ENCODE results near the gene SLC25A13.

The SLC25A13 gene

DNA sequence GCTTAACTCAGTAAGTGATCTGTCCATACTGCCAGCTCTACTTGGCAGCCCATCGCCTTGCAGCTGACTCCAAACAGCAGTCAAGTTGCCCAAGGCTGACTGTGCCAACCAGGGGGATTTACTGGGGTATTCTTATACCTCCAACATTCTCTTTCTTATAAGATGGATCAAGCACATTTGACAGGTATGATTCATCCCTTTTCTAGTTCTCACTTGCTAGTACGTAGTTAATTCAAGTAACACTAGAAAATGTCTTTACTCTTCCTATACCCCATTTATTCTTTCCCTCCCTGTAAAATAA, 77.0 kb downstream of the SLC25A13 start:
- Histone ChIP-seq H3K4me1 (ENCODE audit: control insufficient read depth, insufficient read depth, low read length) (no peaks in the 10 kb centered on the region), H3K9me3 (ENCODE audit: control insufficient read depth, insufficient read depth, low read length) (no peaks in the 10 kb centered on the region), H3K4me3 (ENCODE audit: low read length) (no peak overlapping the region), H3K27ac (ENCODE audit: low read length) (no peak overlapping the region), H3K27me3 (ENCODE audit: control insufficient read depth, insufficient read depth, low read length) (no peaks in the 10 kb centered on the region), H3K36me3 (ENCODE audit: control insufficient read depth, insufficient read depth, low read length) (no peaks in the 10 kb centered on the region)
- no CpG with 5 or more reads among the region's 2 CpGs for WGBS (ENCODE audit: insufficient coverage, insufficient read length)
- no peak for DNase-seq (ENCODE audit: low read depth, low spot score)

DNA sequence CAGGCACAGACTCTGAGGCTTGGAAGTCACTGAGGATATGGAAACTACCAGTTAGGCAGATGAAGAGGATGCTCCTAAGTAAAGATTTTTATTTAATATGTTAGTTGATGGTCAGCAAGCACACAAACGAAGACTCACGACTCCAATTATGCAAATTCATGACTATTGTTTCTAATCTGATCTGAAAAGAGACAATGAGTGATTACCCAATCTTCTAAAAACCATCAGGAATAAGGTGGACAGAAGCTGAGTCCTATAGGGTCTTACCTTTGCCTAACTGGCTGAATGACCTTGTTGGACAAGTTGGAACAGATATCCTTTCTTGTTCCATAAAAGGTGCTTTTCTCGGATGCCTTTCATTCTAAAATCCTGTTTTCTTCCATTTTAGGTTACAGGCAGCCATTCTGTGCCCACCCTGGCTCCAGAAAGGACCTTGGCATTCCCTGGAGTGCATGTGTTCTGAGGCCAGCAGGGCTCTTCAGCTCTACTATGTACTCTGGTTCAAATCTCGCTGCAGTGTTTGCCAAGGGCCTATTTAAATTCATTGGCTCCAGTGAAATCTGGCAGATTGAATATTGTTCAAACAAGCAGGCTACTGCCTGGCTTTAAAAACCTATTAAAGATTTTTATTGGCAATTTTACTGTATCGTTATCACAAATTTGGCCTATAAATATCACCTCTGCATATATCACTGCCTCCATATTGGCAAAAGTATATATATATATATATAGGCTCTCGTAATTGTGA, 77.5 kb downstream of the SLC25A13 start:
- Histone ChIP-seq H3K27me3 (ENCODE audit: control insufficient read depth, insufficient read depth, low read length) (no peaks in the 10 kb centered on the region), H3K4me3 (ENCODE audit: low read length) (no peak overlapping the region), H3K4me1 (ENCODE audit: control insufficient read depth, insufficient read depth, low read length) (no peaks in the 10 kb centered on the region), H3K36me3 (ENCODE audit: control insufficient read depth, insufficient read depth, low read length) (no peaks in the 10 kb centered on the region), H3K9me3 (ENCODE audit: control insufficient read depth, insufficient read depth, low read length) (no peaks in the 10 kb centered on the region), H3K27ac (ENCODE audit: low read length) (no peak overlapping the region)
- no CpG with 5 or more reads among the region's 6 CpGs for WGBS (ENCODE audit: insufficient coverage, insufficient read length)
- DNase-seq (ENCODE audit: low read depth, low spot score) = no peak

DNA sequence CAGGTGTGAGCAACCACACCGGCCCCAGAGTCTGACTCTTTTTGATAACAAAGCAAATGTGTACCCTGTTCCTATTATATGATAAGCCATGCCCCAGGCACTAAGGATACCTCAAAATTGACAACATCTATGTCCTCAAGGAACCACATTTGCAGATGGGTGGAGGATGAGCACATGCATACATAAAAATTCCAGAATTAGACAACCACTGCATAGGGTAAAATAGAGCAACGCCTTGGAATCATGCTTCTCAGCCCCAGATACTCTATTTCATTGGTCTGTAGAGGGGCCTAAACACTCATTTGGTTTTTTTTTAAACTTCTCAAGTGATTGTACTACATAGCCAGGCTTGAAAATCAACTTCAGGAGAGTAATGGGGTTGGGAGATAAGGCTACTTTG, 78.7 kb downstream of the SLC25A13 start:
- no peaks in the 10 kb centered on the region for H3K9me3 ChIP-seq (ENCODE audit: control insufficient read depth, insufficient read depth, low read length)
- no peaks in the 10 kb centered on the region for H3K4me1 ChIP-seq (ENCODE audit: control insufficient read depth, insufficient read depth, low read length)
- WGBS (ENCODE audit: insufficient coverage, insufficient read length) = no CpG with 5 or more reads among the region's 2 CpGs

DNA sequence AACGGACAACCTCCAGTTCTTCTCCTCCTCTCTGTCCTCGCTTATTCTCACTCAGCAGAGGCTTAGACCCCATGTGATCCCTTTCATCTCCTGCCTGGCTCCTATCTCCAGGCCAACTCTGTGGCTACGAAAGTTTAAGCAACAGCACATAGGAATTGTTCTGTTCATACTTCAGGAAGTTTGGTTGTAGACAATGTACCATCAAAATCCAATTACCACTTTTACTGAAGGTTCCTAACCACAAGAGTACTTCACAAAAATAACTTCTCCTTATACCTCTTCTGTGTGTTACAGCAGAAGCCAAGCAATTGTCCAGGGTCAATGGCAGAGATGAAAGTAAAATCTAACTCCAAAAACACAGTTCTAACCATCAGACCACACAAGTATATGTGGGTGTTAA, 80.0 kb downstream of the SLC25A13 start:
- H3K4me1 ChIP-seq (ENCODE audit: control insufficient read depth, insufficient read depth, low read length) = no peaks in the 10 kb centered on the region
- no CpG with 5 or more reads among the region's 3 CpGs for WGBS (ENCODE audit: insufficient coverage, insufficient read length)
- no peak for DNase-seq (ENCODE audit: low read depth, low spot score)
- no peak overlapping the region for H3K4me3 ChIP-seq (ENCODE audit: low read length)
- H3K36me3 ChIP-seq (ENCODE audit: control insufficient read depth, insufficient read depth, low read length) = no peaks in the 10 kb centered on the region
- no peak overlapping the region for H3K27ac ChIP-seq (ENCODE audit: low read length)
- H3K9me3 ChIP-seq (ENCODE audit: control insufficient read depth, insufficient read depth, low read length) = no peaks in the 10 kb centered on the region
- H3K27me3 ChIP-seq (ENCODE audit: control insufficient read depth, insufficient read depth, low read length) = no peaks in the 10 kb centered on the region

More for the DNA sequence above, 78.7 kb downstream of the SLC25A13 start:
- no peak overlapping the region for H3K4me3 ChIP-seq (ENCODE audit: low read length)
- H3K27ac ChIP-seq (ENCODE audit: low read length) = no peak overlapping the region
- H3K36me3 ChIP-seq (ENCODE audit: control insufficient read depth, insufficient read depth, low read length) = no peaks in the 10 kb centered on the region
- no peak for DNase-seq (ENCODE audit: low read depth, low spot score)
- H3K27me3 ChIP-seq (ENCODE audit: control insufficient read depth, insufficient read depth, low read length) = no peaks in the 10 kb centered on the region

DNA sequence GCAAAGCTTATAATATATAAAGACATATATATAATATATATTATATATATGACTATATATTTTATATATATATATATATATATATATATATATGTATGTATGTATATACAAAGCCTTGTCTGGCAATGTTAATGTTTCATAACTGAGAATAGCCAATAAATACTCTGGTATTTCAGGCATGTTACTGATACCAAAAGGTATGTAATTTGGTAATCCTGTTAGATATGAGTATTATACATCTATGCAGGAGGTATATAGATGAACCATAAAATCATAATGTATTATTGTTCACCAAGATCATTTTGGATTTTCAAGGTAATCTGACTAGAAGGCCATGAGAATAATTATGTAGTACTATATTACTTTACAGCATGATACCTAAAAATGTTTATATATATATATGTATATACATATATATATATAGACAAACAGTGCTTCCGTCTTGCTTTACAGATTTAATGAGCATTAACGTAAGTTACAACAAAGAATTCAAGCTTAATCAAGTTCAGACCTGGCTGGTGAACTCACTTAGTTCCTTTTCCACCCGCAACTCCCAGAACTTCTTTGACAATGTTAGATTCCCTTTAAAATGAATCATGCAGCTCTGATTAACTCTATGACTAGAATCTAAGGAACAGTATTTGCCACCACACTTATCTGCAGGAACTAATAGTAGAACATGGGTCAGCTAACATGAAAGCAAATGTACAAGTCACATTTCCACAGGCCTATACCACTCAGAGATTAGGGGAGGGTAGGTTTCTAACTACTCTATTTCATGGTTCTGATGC, 82.7 kb downstream of the SLC25A13 start:
- no peak overlapping the region for H3K4me3 ChIP-seq (ENCODE audit: low read length)
- no peaks in the 10 kb centered on the region; the same call in 1 of the 2 replicates for H3K36me3 ChIP-seq (ENCODE audit: control insufficient read depth, insufficient read depth, low read length)
- no peak for DNase-seq (ENCODE audit: low read depth, low spot score)
- H3K9me3 ChIP-seq (ENCODE audit: control insufficient read depth, insufficient read depth, low read length) = no peaks in the 10 kb centered on the region
- no CpG with 5 or more reads among the region's 3 CpGs for WGBS (ENCODE audit: insufficient coverage, insufficient read length)
- H3K27ac ChIP-seq (ENCODE audit: low read length) = no peak overlapping the region
- H3K4me1 ChIP-seq (ENCODE audit: control insufficient read depth, insufficient read depth, low read length) = no peaks in the 10 kb centered on the region
- H3K27me3 ChIP-seq (ENCODE audit: control insufficient read depth, insufficient read depth, low read length) = no peaks in the 10 kb centered on the region

DNA sequence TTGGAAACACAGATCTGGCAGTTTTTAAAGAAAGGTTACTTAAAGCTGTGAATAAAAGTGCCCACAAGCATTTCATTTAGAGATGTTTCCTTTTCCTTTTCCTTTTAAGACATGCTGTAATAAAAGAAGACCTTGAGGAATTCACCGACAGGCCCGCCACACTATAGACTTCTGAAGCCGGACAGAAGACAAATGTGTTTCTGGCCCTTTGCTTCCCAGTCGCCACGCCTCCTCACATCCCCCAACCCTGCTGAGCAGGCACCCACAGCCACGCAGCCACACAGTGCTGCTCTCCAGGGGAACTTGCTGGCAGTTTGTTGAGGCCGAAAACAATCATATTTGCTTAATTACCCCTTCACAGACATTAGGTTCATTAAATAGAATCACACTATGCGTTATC, 83.4 kb downstream of the SLC25A13 start:
- no peak overlapping the region for H3K27ac ChIP-seq (ENCODE audit: low read length)
- no peak for DNase-seq (ENCODE audit: low read depth, low spot score)

DNA sequence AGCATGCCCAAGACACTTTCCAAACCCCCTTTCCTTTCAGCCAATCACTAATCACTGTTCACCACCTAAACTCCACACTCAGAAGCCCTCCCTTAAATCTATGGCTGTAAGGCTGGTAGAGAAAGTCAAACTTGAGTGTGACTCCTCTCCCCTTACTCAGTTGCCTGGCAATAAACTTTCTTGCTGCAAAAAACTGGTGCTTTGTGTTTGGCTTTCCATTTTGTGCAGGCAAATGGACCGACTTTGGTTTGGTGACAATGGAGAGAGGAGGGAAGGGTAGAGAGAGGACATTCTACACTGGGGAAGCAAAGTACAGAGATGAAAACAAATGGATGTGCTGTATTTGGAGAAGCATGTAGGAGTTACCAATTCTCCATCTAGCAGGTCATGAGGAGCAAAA, 84.9 kb downstream of the SLC25A13 start:
- Histone ChIP-seq H3K36me3 (ENCODE audit: control insufficient read depth, insufficient read depth, low read length) (no peaks in the 10 kb centered on the region; the same call in 1 of the 2 replicates), H3K27me3 (ENCODE audit: control insufficient read depth, insufficient read depth, low read length) (no peaks in the 10 kb centered on the region), H3K9me3 (ENCODE audit: control insufficient read depth, insufficient read depth, low read length) (no peaks in the 10 kb centered on the region), H3K4me3 (ENCODE audit: low read length) (no peak overlapping the region), H3K27ac (ENCODE audit: low read length) (no peak overlapping the region), H3K4me1 (ENCODE audit: control insufficient read depth, insufficient read depth, low read length) (no peaks in the 10 kb centered on the region)
- DNase-seq (ENCODE audit: low read depth, low spot score) = no peak
- WGBS (ENCODE audit: insufficient coverage, insufficient read length) = no CpG with 5 or more reads among the region's 1 CpG

More for the DNA sequence above, 83.4 kb downstream of the SLC25A13 start:
- H3K36me3 ChIP-seq (ENCODE audit: control insufficient read depth, insufficient read depth, low read length) = no peaks in the 10 kb centered on the region; the same call in 1 of the 2 replicates
- H3K4me3 ChIP-seq (ENCODE audit: low read length) = no peak overlapping the region
- no peaks in the 10 kb centered on the region for H3K9me3 ChIP-seq (ENCODE audit: control insufficient read depth, insufficient read depth, low read length)
- no peaks in the 10 kb centered on the region for H3K4me1 ChIP-seq (ENCODE audit: control insufficient read depth, insufficient read depth, low read length)
- no peaks in the 10 kb centered on the region for H3K27me3 ChIP-seq (ENCODE audit: control insufficient read depth, insufficient read depth, low read length)
- WGBS (ENCODE audit: insufficient coverage, insufficient read length) = no CpG with 5 or more reads among the region's 8 CpGs

DNA sequence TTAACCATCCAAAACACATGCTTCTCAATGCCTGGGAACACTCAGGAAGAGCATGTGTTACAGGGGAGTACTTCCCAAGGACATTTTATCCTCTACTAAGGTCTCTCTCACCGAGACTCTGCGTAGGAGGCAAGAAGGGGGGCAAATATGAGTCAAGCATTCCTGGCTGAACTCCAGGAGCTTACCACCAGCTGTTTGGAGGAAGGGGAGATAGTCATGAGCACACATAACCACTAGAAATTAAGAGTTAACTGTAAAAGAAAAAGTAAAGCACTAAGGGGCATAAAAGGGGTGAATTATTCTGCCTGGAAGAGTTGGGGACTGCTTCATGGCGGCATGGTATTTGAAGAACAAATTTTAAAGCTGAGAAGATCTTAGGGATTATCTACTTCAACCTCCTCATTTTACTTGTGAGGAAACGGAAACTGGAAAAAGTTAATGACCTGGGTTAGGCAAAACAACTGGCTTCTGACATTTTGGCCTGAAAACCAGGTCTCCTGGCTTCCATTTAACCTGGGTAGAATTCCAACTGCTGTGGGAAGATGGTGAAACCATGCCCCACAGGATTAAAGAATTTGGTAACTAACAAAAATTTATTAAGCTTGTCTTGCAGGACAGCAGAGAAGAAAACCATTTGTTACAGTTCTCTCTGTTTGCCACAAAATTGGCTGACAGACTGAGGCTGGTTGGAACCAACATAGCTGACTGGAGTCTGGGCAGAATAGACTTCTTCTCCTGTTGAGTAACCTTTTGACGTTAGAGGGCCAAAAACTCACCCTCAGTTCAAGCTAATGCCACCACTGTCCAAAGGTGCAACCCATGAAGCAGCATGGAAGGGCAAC, 85.5 kb downstream of the SLC25A13 start:
- H3K27me3 ChIP-seq (ENCODE audit: control insufficient read depth, insufficient read depth, low read length) = no peaks in the 10 kb centered on the region
- H3K36me3 ChIP-seq (ENCODE audit: control insufficient read depth, insufficient read depth, low read length) = no peaks in the 10 kb centered on the region; the same call in 1 of the 2 replicates
- H3K4me1 ChIP-seq (ENCODE audit: control insufficient read depth, insufficient read depth, low read length) = no peaks in the 10 kb centered on the region
- WGBS (ENCODE audit: insufficient coverage, insufficient read length) = no CpG with 5 or more reads among the region's 5 CpGs
- no peak for DNase-seq (ENCODE audit: low read depth, low spot score)
- no peak overlapping the region for H3K4me3 ChIP-seq (ENCODE audit: low read length)
- H3K27ac ChIP-seq (ENCODE audit: low read length) = no peak overlapping the region
- H3K9me3 ChIP-seq (ENCODE audit: control insufficient read depth, insufficient read depth, low read length) = no peaks in the 10 kb centered on the region

DNA sequence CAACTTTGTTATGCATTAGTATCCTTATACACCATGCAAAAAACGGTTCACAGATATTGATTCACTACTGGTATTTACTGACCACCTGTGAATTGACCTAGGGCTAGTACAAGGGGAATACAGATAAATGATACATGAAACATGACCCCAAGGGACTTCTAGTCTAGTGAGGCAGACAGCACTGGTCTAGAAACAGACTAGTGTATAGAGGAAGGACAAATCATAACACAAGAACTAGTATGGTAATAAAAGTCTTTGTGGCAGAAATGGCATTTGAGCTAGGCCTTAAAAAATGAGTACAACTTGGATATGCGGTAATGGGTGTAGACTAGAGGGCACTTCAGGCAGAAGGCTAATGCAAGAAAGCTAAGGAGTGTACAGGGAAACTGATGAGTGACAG, 86.6 kb downstream of the SLC25A13 start:
- Histone ChIP-seq H3K27me3 (ENCODE audit: control insufficient read depth, insufficient read depth, low read length) (no peaks in the 10 kb centered on the region), H3K36me3 (ENCODE audit: control insufficient read depth, insufficient read depth, low read length) (no peaks in the 10 kb centered on the region; the same call in 1 of the 2 replicates), H3K4me3 (ENCODE audit: low read length) (no peak overlapping the region), H3K27ac (ENCODE audit: low read length) (no peak overlapping the region), H3K4me1 (ENCODE audit: control insufficient read depth, insufficient read depth, low read length) (no peaks in the 10 kb centered on the region), H3K9me3 (ENCODE audit: control insufficient read depth, insufficient read depth, low read length) (no peaks in the 10 kb centered on the region)
- no CpG with 5 or more reads among the region's 2 CpGs for WGBS (ENCODE audit: insufficient coverage, insufficient read length)
- DNase-seq (ENCODE audit: low read depth, low spot score) = no peak

DNA sequence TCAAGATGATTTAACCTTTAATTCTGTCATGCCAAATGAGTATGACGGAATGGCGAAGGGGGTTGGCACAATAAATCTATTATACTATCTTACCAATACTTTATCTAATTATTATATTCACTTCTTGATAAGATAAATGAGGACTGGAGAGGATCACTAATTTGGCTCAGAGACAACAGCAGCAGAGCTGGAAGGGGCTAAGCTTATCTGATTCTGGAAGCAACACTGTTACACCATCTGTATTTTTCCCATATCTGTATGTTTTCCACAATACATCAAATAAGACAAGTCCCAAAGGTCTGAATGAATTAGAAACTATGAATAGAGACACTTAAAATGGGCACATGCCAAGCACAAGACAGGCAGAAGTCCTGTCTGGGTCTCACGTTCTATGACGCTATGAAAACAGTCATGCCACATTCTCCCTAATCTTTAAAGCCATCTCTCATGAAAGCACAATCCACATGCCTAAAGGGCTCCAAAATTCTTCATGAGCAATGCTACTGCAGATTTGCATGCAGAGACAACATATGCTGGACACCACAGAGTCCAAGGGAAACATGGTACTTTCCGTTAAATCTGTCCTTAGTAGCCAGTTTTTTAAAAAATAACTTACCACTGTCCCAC, 88.3 kb downstream of the SLC25A13 start:
- no peak for DNase-seq (ENCODE audit: low read depth, low spot score)
- Histone ChIP-seq H3K27me3 (ENCODE audit: control insufficient read depth, insufficient read depth, low read length) (no peaks in the 10 kb centered on the region), H3K4me3 (ENCODE audit: low read length) (no peak overlapping the region), H3K9me3 (ENCODE audit: control insufficient read depth, insufficient read depth, low read length) (no peaks in the 10 kb centered on the region), H3K4me1 (ENCODE audit: control insufficient read depth, insufficient read depth, low read length) (no peaks in the 10 kb centered on the region; the same call in 1 of the 2 replicates), H3K27ac (ENCODE audit: low read length) (no peak overlapping the region), H3K36me3 (ENCODE audit: control insufficient read depth, insufficient read depth, low read length) (no peaks in the 10 kb centered on the region; the same call in none of the 2 replicates)
- WGBS (ENCODE audit: insufficient coverage, insufficient read length) = no CpG with 5 or more reads among the region's 5 CpGs

Data from iPS DF 6.9 (cell line).